PC-3 (cell line): ENCODE data around the gene NUFIP2. TPM values are rescaled to one million over a fixed set of nuclear protein-coding genes. Genes with fewer than 3 reads are reported as not detected.

Experiments used
- ATAC-seq: fragments of 200-7000 bp; cut with Tn5 transposase; 2 replicates; pipeline ENCODE4 v1.9.1; 2020; ENCODE audit warnings: mild to moderate bottlenecking, moderate library complexity
- BruUV-seq: library from RNA; stranded (reverse); fragments of 400-500 nt; replicated peaks from 2 replicates; lab custom pipeline; 2021; lab: Mats Ljungman, UMichigan
- CTCF ChIA-PET: fragments of 300-600 bp; sonication (Branson Sonifier 250); formaldehyde crosslinking; loops from one replicate; lab custom pipeline; 2022; ENCODE audit warnings: antibody characterized with exemption; lab: Charles Lee
- POLR2A ChIA-PET: fragments of 300-600 bp; sonication (Branson Sonifier 250); formaldehyde crosslinking; loops from one replicate; lab custom pipeline; 2022; ENCODE audit warnings: antibody characterized with exemption; ENCODE audit not compliant: unreplicated experiment; lab: Charles Lee
- DNase-seq: peaks from one replicate; pipeline ENCODE4 v3.0.0-alpha.2; 2015
- H2AFZ ChIP-seq: fragments of 300-600 bp; sonication (generic); 2 replicates; pipeline ENCODE4 v1.6.0; 2016; ENCODE audit warnings: antibody characterized with exemption, low read length
- H3F3A ChIP-seq: fragments of 300-600 bp; sonication (generic); one replicate; pipeline ENCODE4 v1.6.0; 2017; ENCODE audit warnings: antibody characterized with exemption, low read length, control low read depth, mild to moderate bottlenecking; ENCODE audit not compliant: unreplicated experiment
- H3K27ac ChIP-seq: fragments of 300-600 bp; sonication (generic); 2 replicates; pipeline ENCODE4 v1.5.1; 2016; ENCODE audit warnings: mild to moderate bottlenecking, low read length
- H3K27me3 ChIP-seq: fragments of 300-600 bp; sonication (generic); 2 replicates; pipeline ENCODE4 v1.6.1; 2016; ENCODE audit warnings: low read length, mixed read lengths
- H3K36me3 ChIP-seq: fragments of 300-600 bp; sonication (generic); 2 replicates; pipeline ENCODE4 v1.6.1; 2016; ENCODE audit warnings: low read depth, mixed run types, low read length, mixed read lengths
- H3K4me1 ChIP-seq: fragments of 300-600 bp; sonication (generic); 2 replicates; pipeline ENCODE4 v1.5.1; 2016; ENCODE audit warnings: low read length; ENCODE audit not compliant: insufficient read depth
- H3K4me2 ChIP-seq: fragments of 300-600 bp; sonication (generic); 2 replicates; pipeline ENCODE4 v1.6.0; 2016; ENCODE audit warnings: low read length
- H3K4me3 ChIP-seq: fragments of 300-600 bp; sonication (generic); 2 replicates; pipeline ENCODE4 v1.5.1; 2016; ENCODE audit warnings: mild to moderate bottlenecking, low read length, mixed read lengths
- H3K79me2 ChIP-seq: fragments of 300-600 bp; sonication (generic); 2 replicates; pipeline ENCODE4 v1.6.1; 2017; ENCODE audit warnings: low read length, mixed read lengths
- H3K9ac ChIP-seq: fragments of 300-600 bp; sonication (generic); 2 replicates; pipeline ENCODE4 v1.6.0; 2016; ENCODE audit warnings: mild to moderate bottlenecking, low read length
- H3K9me2 ChIP-seq: fragments of 300-600 bp; sonication (generic); replicated peaks from 2 replicates; pipeline ENCODE4 v1.6.1; 2016; ENCODE audit warnings: mixed run types, low read length, mixed read lengths
- H3K9me3 ChIP-seq: fragments of 300-600 bp; sonication (generic); 2 replicates; pipeline ENCODE4 v1.6.1; 2016; ENCODE audit warnings: low read length, mixed read lengths
- H4K20me1 ChIP-seq: fragments of 300-600 bp; sonication (generic); 2 replicates; pipeline ENCODE4 v1.6.1; 2016; ENCODE audit warnings: low read length, mixed read lengths
- EZH2 ChIP-seq: fragments of 300-600 bp; sonication (generic); IDR thresholded peaks from one replicate; pipeline ENCODE4 v1.6.1; 2017; ENCODE audit warnings: antibody characterized with exemption, mild to moderate bottlenecking, low read length; ENCODE audit not compliant: unreplicated experiment
- EZH2phosphoT487 ChIP-seq: fragments of 300-600 bp; sonication (generic); IDR thresholded peaks from 2 replicates; pipeline ENCODE4 v1.6.1; 2018; ENCODE audit warnings: mild to moderate bottlenecking, antibody characterized with exemption, low read length, borderline replicate concordance
- intact Hi-C: fragments of 100-400 bp; cut with micrococcal nuclease; formaldehyde crosslinking; loops from 2 replicates; pipeline ENCODE4 v1.9.0; 2023
- total RNA-seq: library from RNA; depleted of rRNA; stranded (reverse); fragments of >200 nt; gene quantifications from 2 replicates; pipeline ENCODE4 v1.2.3, GENCODE V29; 2014; rRNA removed
- TF ChIP-seq, protein P1 (sequence below): fragments of 300-600 bp; sonication (generic); conservative IDR thresholded peaks from 2 replicates; pipeline ENCODE4 v1.5.1; 2017; ENCODE audit warnings: antibody characterized with exemption, low read depth, mild to moderate bottlenecking, low read length

Gene NUFIP2
- total RNA-seq, 1 experiment from 2014 or later, result 16.1 TPM

DNA sequence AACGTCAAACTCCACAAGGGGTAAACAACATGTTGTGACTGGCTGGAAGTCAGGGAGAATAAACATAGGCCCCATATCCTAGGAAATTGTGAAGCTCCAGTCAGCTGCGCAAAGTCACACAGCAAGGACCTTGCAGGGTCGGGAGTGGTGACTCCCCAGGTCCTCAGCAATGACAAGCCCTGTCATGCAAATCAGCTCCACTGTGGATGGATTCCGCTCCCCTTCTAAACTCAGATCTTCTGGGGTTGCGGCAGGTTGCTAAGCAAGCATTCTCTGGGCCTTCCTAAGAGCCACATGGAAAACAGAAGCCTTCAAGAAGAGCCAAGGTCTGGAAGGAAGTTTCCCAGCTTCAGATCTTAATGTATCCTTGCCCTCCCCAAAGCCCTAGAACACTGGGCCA, 84.9 kb downstream of the NUFIP2 start:
- Histone ChIP-seq H3K9me2 (no peaks in the 10 kb centered on the region), H3K27ac (no peak overlapping the region), H3K79me2 (no peaks in the 10 kb centered on the region), H3K36me3 (no peaks in the 10 kb centered on the region), H3K4me1 (no peaks in the 10 kb centered on the region), H3K4me3 (no peak overlapping the region), H3K9me3 (no peaks in the 10 kb centered on the region), H3F3A (no peaks in the 10 kb centered on the region), H4K20me1 (no peaks in the 10 kb centered on the region), H3K4me2 (no peak overlapping the region), H3K9ac (no peak overlapping the region), H2AFZ (no peak overlapping the region), H3K27me3 (no peaks in the 10 kb centered on the region)
- TF ChIP-seq EZH2 (no peak), EZH2phosphoT487 (no peak)
- TF ChIP-seq, protein P1, sequence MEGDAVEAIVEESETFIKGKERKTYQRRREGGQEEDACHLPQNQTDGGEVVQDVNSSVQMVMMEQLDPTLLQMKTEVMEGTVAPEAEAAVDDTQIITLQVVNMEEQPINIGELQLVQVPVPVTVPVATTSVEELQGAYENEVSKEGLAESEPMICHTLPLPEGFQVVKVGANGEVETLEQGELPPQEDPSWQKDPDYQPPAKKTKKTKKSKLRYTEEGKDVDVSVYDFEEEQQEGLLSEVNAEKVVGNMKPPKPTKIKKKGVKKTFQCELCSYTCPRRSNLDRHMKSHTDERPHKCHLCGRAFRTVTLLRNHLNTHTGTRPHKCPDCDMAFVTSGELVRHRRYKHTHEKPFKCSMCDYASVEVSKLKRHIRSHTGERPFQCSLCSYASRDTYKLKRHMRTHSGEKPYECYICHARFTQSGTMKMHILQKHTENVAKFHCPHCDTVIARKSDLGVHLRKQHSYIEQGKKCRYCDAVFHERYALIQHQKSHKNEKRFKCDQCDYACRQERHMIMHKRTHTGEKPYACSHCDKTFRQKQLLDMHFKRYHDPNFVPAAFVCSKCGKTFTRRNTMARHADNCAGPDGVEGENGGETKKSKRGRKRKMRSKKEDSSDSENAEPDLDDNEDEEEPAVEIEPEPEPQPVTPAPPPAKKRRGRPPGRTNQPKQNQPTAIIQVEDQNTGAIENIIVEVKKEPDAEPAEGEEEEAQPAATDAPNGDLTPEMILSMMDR, result no peak
- intact Hi-C loops, result no loop called here
- no peak for DNase-seq
- ChIA-PET POLR2A (no interaction called here), CTCF (no interaction called here)
- no peak for ATAC-seq
- BruUV-seq, result no TSS peak

DNA sequence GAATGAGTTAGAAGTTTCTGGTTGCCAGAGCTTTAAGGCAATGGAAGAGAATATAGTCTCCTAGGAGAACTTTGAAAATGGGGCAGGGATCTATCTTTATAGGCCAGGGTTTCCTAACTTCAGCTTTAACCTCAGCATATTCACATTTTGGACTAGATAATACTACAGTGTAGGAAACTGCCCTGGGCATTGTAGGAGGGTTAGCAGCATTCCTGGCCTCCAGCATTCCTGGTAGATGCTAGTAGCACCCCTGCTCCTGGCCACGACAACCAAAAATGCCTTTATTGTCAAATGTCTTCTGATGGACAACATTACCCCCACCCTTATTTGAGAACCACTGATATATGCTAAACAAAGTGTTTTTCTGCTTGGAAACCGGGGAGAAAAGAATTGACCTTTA, 86.0 kb downstream of the NUFIP2 start:
- Histone ChIP-seq H3F3A (no peaks in the 10 kb centered on the region), H3K9ac (no peak overlapping the region), H3K9me2 (no peaks in the 10 kb centered on the region), H3K9me3 (no peaks in the 10 kb centered on the region), H3K36me3 (no peaks in the 10 kb centered on the region), H4K20me1 (no peaks in the 10 kb centered on the region), H3K4me1 (no peaks in the 10 kb centered on the region), H2AFZ (no peak overlapping the region), H3K4me2 (no peak overlapping the region), H3K27me3 (no peaks in the 10 kb centered on the region), H3K79me2 (no peaks in the 10 kb centered on the region), H3K27ac (no peak overlapping the region), H3K4me3 (no peak overlapping the region)
- TF ChIP-seq, protein P1, result no peak
- TF ChIP-seq EZH2, result no peak
- TF ChIP-seq EZH2phosphoT487, result no peak
- no TSS peak for BruUV-seq
- POLR2A ChIA-PET, result no interaction called here
- intact Hi-C loops, result no loop called here
- CTCF ChIA-PET, result no interaction called here
- DNase-seq, result no peak
- no peak for ATAC-seq

Other genes starting within 250 kb of the NUFIP2 start
- 28.0 and 36.1 TPM in 2 replicates for gene MYO18A, start 113.8 kb downstream of the NUFIP2 start, total RNA-seq
- not detected in 2 replicates for gene CRYBA1, start 47.3 kb downstream of the NUFIP2 start, total RNA-seq
- gene TAOK1, start 96.2 kb upstream of the NUFIP2 start, total RNA-seq, result 17.3 and 21.3 TPM in 2 replicates